Activated naive CD8-positive, alpha-beta T cell treated with anti-CD3 and anti-CD28 coated beads for 36 hours (primary cell): ENCODE data around the gene RBMS3. TPM values are rescaled to one million over a fixed set of nuclear protein-coding genes. Genes with fewer than 3 reads are reported as not detected.

Experiments used
- DNase-seq: peaks from one replicate; pipeline ENCODE4 v3.0.0; 2021
- H3K27ac Mint-ChIP-seq: one replicate; pipeline ENCODE4 v1.8.0; 2022; ENCODE audit warnings: mild to moderate bottlenecking, moderate library complexity, mixed read lengths
- H3K27me3 Mint-ChIP-seq: one replicate; pipeline ENCODE4 v1.8.0; 2022; ENCODE audit warnings: mild to moderate bottlenecking, mixed read lengths
- H3K36me3 Mint-ChIP-seq: one replicate; pipeline ENCODE4 v1.8.0; 2021; ENCODE audit warnings: mild to moderate bottlenecking, mixed read lengths
- H3K4me1 Mint-ChIP-seq: one replicate; pipeline ENCODE4 v1.8.0; 2021; ENCODE audit warnings: mixed read lengths
- H3K4me3 Mint-ChIP-seq: one replicate; pipeline ENCODE4 v1.8.0; 2022; ENCODE audit warnings: mild to moderate bottlenecking, moderate library complexity, mixed read lengths
- H3K9me3 Mint-ChIP-seq: one replicate; pipeline ENCODE4 v1.8.0; 2022; ENCODE audit warnings: mixed read lengths
- total RNA-seq, 2 experiments: library from RNA; stranded (reverse); gene quantifications; one replicate each; pipeline ENCODE4 v1.2.3, GENCODE V29; 2021

Gene RBMS3
- total RNA-seq, 2 experiments from 2014 or later, result 1.6 TPM

DNA sequence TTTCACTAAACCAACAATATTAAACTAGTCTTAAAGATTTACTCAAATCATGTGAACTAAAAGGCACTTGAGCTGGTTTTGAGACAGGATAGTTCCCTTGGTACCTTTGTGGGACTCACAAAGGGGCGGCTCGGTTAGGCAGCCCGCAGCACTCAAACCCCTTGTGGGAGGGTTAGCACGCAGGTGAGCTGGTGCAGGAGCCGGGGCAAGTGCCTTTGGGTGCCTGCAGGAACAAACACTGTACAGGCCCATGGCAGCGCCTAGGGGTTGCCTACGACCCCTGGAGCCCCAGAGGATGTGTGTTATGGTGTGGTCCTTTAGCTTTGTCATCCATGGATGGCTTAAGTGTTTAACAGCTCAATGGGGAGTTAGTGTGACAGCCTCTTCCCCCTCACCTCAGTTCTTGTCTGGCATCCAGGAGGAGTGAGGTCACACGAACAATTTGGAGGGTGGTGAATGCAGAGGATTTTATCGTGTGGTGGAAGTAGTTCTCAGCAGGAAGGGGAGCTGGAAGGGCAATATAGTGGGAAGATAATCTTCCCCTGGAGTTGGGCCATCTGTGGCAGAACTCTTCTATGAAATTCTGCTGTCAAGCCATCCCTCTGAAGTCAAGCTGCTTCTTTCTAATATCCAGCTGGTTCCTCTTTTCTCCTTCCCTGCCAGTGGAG lies 470.9 kb downstream of the RBMS3 start:
- H3K27ac Mint-ChIP-seq, result no peak overlapping the region
- H3K27me3 Mint-ChIP-seq, result peaks cover 25% of the 10 kb centered on the region
- no peaks in the 10 kb centered on the region for H3K9me3 Mint-ChIP-seq
- no peak overlapping the region for H3K4me3 Mint-ChIP-seq
- no peaks in the 10 kb centered on the region for H3K4me1 Mint-ChIP-seq
- no peak for DNase-seq
- no peaks in the 10 kb centered on the region for H3K36me3 Mint-ChIP-seq

- Mint-ChIP-seq H3K36me3 (no peaks in the 10 kb centered on the region), H3K4me1 (no peaks in the 10 kb centered on the region), H3K4me3 (no peak overlapping the region), H3K27ac (no peak overlapping the region), H3K9me3 (no peaks in the 10 kb centered on the region), H3K27me3 (peaks cover 19% of the 10 kb centered on the region)
- DNase-seq, result no peak
These were observed 473.5 kb downstream of the RBMS3 start for GRCh38 chr3:29754346-29754745.

- Mint-ChIP-seq H3K27me3 (peaks cover 22% of the 10 kb centered on the region), H3K9me3 (no peaks in the 10 kb centered on the region), H3K4me1 (no peaks in the 10 kb centered on the region), H3K36me3 (no peaks in the 10 kb centered on the region), H3K4me3 (no peak overlapping the region), H3K27ac (no peak overlapping the region)
- no peak for DNase-seq
These were observed 474.5 kb downstream of the RBMS3 start for GRCh38 chr3:29755416-29755815.

- H3K4me3 Mint-ChIP-seq, result no peak overlapping the region
- H3K9me3 Mint-ChIP-seq, result no peaks in the 10 kb centered on the region
- H3K4me1 Mint-ChIP-seq, result no peaks in the 10 kb centered on the region
- no peak overlapping the region for H3K27ac Mint-ChIP-seq
- DNase-seq, result no peak
- peaks cover 14% of the 10 kb centered on the region for H3K27me3 Mint-ChIP-seq
- no peaks in the 10 kb centered on the region for H3K36me3 Mint-ChIP-seq
These were observed 476.3 kb downstream of the RBMS3 start for GRCh38 chr3:29757054-29757777.

DNA sequence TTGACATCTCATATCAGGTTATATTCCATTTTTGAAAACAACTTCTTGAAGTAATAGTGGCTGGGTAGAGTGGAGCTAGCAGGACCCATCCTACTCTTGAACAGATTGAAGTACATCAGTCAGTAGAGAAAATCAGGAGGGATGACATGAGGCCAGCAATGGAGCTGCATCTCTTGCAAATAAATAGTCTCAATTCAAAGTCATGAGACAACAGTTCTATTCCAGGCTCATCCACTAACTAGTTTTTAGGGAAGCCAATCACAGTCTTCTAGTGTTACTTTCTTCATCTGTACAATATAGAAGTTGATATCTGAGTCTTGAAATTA lies 477.2 kb downstream of the RBMS3 start:
- Mint-ChIP-seq H3K4me1 (no peaks in the 10 kb centered on the region), H3K36me3 (no peaks in the 10 kb centered on the region), H3K9me3 (no peaks in the 10 kb centered on the region), H3K27ac (no peak overlapping the region), H3K4me3 (no peak overlapping the region), H3K27me3 (peaks cover 13% of the 10 kb centered on the region)
- no peak for DNase-seq

DNA sequence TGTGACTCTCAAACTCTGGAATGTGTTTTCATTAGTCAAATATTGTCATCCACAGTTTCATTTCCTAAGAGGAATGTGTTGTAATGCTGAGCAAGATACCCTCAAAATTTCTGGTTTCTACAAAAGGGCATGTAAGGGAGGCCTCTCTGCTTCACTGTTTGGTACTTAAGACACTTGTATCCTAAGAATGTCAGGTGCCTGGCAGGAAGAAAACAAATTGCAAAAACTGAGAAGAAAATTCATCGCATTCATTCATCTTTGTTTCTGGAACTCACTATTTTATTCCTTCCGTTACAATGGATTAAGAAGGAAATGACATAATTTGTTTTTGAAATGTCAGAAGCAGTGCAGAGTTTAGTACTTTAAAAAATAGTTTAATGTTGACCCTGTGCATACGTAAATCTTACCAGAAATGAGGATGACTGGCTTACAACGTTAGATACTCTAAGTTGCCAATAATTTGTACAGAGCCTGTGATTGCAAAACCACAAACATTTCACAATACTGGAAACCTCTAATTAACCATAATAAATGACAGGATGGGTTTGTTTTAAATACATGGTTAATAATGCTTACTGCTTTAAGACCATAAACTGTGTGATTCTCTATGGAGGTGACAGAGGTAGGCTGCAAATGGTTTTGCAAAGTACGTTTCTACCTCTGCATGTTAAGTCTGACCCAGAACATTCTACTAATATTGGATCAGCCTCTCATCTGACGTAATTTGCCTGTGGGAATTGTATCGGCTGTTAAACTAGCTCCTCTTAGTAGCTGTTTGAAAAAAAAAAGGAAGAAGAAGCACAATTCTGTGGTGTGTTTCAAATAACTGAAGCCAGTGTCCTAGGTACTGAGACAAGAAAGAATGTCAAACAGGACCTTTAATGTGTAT lies 477.8 kb downstream of the RBMS3 start:
- no peaks in the 10 kb centered on the region for H3K4me1 Mint-ChIP-seq
- H3K27ac Mint-ChIP-seq, result no peak overlapping the region
- peaks cover 7% of the 10 kb centered on the region for H3K27me3 Mint-ChIP-seq
- no peaks in the 10 kb centered on the region for H3K36me3 Mint-ChIP-seq
- no peak overlapping the region for H3K4me3 Mint-ChIP-seq
- H3K9me3 Mint-ChIP-seq, result no peaks in the 10 kb centered on the region
- no peak for DNase-seq

- no peak for DNase-seq
- Mint-ChIP-seq H3K27ac (no peak overlapping the region), H3K36me3 (no peaks in the 10 kb centered on the region), H3K9me3 (no peaks in the 10 kb centered on the region), H3K4me3 (no peak overlapping the region), H3K4me1 (no peaks in the 10 kb centered on the region), H3K27me3 (peaks cover 7% of the 10 kb centered on the region)
These were observed 478.7 kb downstream of the RBMS3 start for GRCh38 chr3:29759411-29760225.

DNA sequence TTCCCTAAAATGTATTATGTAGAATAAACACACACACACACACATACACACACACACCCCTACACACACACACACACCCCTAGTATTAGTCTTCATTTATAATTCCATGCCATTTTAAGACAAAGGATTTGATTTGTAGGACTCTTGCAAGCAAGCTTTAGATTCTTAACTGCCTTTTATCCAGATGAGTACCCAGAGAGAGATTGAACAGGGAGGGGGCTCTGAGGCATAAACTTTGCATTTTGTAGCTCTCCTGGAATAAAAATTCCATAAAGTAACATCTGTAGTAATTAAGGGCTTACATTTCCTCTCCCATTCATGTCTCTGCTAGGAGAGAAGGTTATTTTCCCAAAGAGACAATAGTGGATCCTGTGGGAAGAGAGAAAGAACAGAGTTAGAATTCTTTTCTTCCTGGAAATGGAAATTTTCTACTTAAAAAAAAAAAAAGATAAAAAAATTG lies 479.4 kb downstream of the RBMS3 start:
- no peak for DNase-seq
- peaks cover 7% of the 10 kb centered on the region for H3K27me3 Mint-ChIP-seq
- H3K27ac Mint-ChIP-seq, result no peak overlapping the region
- H3K4me1 Mint-ChIP-seq, result no peaks in the 10 kb centered on the region
- no peak overlapping the region for H3K4me3 Mint-ChIP-seq
- H3K9me3 Mint-ChIP-seq, result no peaks in the 10 kb centered on the region
- no peaks in the 10 kb centered on the region for H3K36me3 Mint-ChIP-seq

GRCh38 chr3:29761517-29761916 lies 480.6 kb downstream of the RBMS3 start:
- Mint-ChIP-seq H3K27ac (no peak overlapping the region), H3K27me3 (peaks cover 6% of the 10 kb centered on the region), H3K9me3 (no peaks in the 10 kb centered on the region), H3K36me3 (no peaks in the 10 kb centered on the region), H3K4me1 (no peaks in the 10 kb centered on the region), H3K4me3 (no peak overlapping the region)
- DNase-seq, result no peak

GRCh38 chr3:29763115-29763514 lies 482.2 kb downstream of the RBMS3 start:
- Mint-ChIP-seq H3K4me3 (no peak overlapping the region), H3K9me3 (no peaks in the 10 kb centered on the region), H3K27ac (no peak overlapping the region), H3K36me3 (no peaks in the 10 kb centered on the region), H3K4me1 (no peaks in the 10 kb centered on the region), H3K27me3 (peaks cover 16% of the 10 kb centered on the region)
- no peak for DNase-seq

DNA sequence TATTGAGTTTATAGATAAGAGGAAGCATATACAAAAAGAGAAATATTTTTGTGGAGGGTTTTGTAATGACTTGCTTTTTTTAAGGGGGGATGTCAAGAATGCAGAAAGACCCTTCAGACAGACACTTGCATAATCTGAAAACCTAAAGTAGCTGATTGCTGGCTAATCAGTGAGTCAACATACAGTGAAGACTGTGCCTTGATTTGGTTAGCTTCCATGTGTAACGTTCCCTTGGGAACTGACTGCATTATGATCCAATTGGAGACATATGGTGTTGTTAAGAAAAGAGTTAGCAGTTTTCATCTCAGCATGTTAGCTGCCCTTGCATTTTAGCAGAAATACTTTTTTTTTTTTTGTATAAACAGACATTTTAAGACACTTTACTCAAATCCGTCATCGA lies 483.2 kb downstream of the RBMS3 start:
- no peak overlapping the region for H3K4me3 Mint-ChIP-seq

GRCh38 chr3:29764603-29765254 lies 483.9 kb downstream of the RBMS3 start:
- H3K9me3 Mint-ChIP-seq, result no peaks in the 10 kb centered on the region
- no peak overlapping the region for H3K4me3 Mint-ChIP-seq
- H3K36me3 Mint-ChIP-seq, result no peaks in the 10 kb centered on the region
- H3K4me1 Mint-ChIP-seq, result no peaks in the 10 kb centered on the region
- no peak for DNase-seq
- peaks cover 15% of the 10 kb centered on the region for H3K27me3 Mint-ChIP-seq
- H3K27ac Mint-ChIP-seq, result no peak overlapping the region

More for the DNA sequence above, 483.2 kb downstream of the RBMS3 start:
- no peak overlapping the region for H3K27ac Mint-ChIP-seq
- H3K27me3 Mint-ChIP-seq, result peaks cover 16% of the 10 kb centered on the region
- no peaks in the 10 kb centered on the region for H3K36me3 Mint-ChIP-seq
- no peaks in the 10 kb centered on the region for H3K9me3 Mint-ChIP-seq
- H3K4me1 Mint-ChIP-seq, result no peaks in the 10 kb centered on the region
- no peak for DNase-seq

GRCh38 chr3:29771602-29772001 lies 490.7 kb downstream of the RBMS3 start:
- Mint-ChIP-seq H3K4me1 (no peaks in the 10 kb centered on the region), H3K27ac (no peak overlapping the region), H3K27me3 (peaks cover 16% of the 10 kb centered on the region), H3K36me3 (no peaks in the 10 kb centered on the region), H3K4me3 (no peak overlapping the region), H3K9me3 (no peaks in the 10 kb centered on the region)
- no peak for DNase-seq

- DNase-seq, result no peak
- no peaks in the 10 kb centered on the region for H3K4me1 Mint-ChIP-seq
- H3K27ac Mint-ChIP-seq, result no peak overlapping the region
- no peaks in the 10 kb centered on the region for H3K36me3 Mint-ChIP-seq
- no peak overlapping the region for H3K4me3 Mint-ChIP-seq
- no peaks in the 10 kb centered on the region for H3K9me3 Mint-ChIP-seq
- H3K27me3 Mint-ChIP-seq, result peaks cover 8% of the 10 kb centered on the region
These were observed 491.6 kb downstream of the RBMS3 start for GRCh38 chr3:29772436-29772835.
